Fibroblast of peridontal ligament (primary cell): ENCODE data around the gene MOSPD3.
"Not testable (repeated sequence)": the region's sequence is repeated elsewhere in the genome, so short reads cannot be mapped to it uniquely, and the experiment has no call there.

Source experiments
- DNase-seq: peaks from one replicate; pipeline ENCODE4 v3.0.0-alpha.2; 2010; ENCODE audit errors: extremely low read depth

The MOSPD3 gene

GRCh38 chr7:100611983-100612729 is at the start of gene MOSPD3:
TSS of gene MOSPD3 (plus strand) at chr7:100612540. CDS start at chr7:100612792, 252 bp downstream.
- DNase-seq, result peak; percentile 100

- DNase-seq, result no peak
Measured at GRCh38 chr7:100563100-100563564, 49.2 kb upstream of the MOSPD3 start.

- DNase-seq, result peak; percentile 72
Measured at GRCh38 chr7:100563809-100564400, 48.4 kb upstream of the MOSPD3 start.

GRCh38 chr7:100564405-100564804 is 47.9 kb upstream of the MOSPD3 start:
- DNase-seq, result not testable (repeated sequence)

GRCh38 chr7:100565133-100565571 is 47.2 kb upstream of the MOSPD3 start:
- DNase-seq, result no peak

GRCh38 chr7:100566018-100566531 is 46.3 kb upstream of the MOSPD3 start:
- no peak for DNase-seq

- no peak for DNase-seq
Measured at GRCh38 chr7:100567031-100567730, 45.2 kb upstream of the MOSPD3 start.

GRCh38 chr7:100567751-100568175 is 44.6 kb upstream of the MOSPD3 start:
- no peak for DNase-seq

GRCh38 chr7:100568176-100568895 is 44.0 kb upstream of the MOSPD3 start:
- DNase-seq, result no peak

- DNase-seq, result no peak
Measured at GRCh38 chr7:100568896-100569844, 43.2 kb upstream of the MOSPD3 start.

GRCh38 chr7:100570954-100571828 is 41.1 kb upstream of the MOSPD3 start:
- DNase-seq, result no peak

GRCh38 chr7:100571829-100572116 is 40.6 kb upstream of the MOSPD3 start:
- DNase-seq, result no peak

- DNase-seq, result no peak
Measured at GRCh38 chr7:100572281-100572948, 39.9 kb upstream of the MOSPD3 start.

GRCh38 chr7:100572949-100573675 is 39.2 kb upstream of the MOSPD3 start:
- DNase-seq, result no peak

- no peak for DNase-seq
Measured at GRCh38 chr7:100573691-100574361, 38.5 kb upstream of the MOSPD3 start, which contains the start of gene SAP25. TSS of gene SAP25 (minus strand) at chr7:100573900. CDS start at chr7:100573742, 158 bp downstream.

- no peak for DNase-seq
Measured at GRCh38 chr7:100574362-100575205, 37.8 kb upstream of the MOSPD3 start.

- DNase-seq, result no peak
Measured at GRCh38 chr7:100575206-100575631, 37.1 kb upstream of the MOSPD3 start.
